ENCODE data around the gene SLC25A34.

The SLC25A34 gene

DNA sequence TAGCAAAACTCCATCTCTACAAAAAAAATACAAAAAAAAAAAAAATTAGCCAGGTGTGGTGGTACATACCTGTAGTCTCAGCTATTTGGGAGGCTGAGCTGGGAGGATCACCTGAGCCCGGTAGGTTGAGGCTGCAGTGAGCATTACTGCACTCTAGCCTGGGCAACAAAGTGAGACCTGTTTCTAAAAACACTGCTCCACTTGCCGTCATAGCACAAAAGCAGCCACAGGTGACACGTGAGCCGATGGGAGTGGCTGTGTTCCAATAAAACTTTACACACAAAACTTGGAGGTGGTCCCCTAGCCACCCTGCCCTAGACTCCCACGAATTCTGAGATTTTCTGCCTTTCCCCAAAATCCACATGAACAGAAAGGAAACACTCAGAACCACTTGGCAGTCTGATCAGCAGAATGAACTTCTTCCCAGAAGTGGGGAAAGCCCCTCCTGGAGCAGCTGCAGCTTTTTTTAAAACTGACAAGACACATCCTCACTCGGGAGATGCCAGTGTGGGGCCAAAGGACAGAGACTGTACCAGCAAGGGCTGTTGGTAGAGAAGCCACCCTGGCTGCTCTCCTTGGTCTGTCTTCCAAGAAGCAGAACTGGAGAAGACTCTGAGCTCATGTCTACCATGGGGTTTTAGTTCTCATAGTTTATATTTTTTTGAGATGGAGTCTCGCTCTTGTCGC, 28.7 kb upstream of the SLC25A34 start:
- Histone ChIP-seq H3K79me2 (ENCODE audit: control insufficient read depth, insufficient read depth, low read length, poor library complexity) (peaks cover 2% of the 10 kb centered on the region), H3K36me3 (ENCODE audit: control insufficient read depth in 1 of 2, insufficient read depth in 2 of 2, low read length in 2 of 2) (peaks cover 17 to 19% of the 10 kb centered on the region in 2 experiments), H3K9ac (ENCODE audit: low read length) (no peak overlapping the region), H2BK5ac (ENCODE audit: low read depth, low read length, poor library complexity) (no peak overlapping the region), H2BK120ac (ENCODE audit: insufficient read depth, low read length, poor library complexity) (no peak overlapping the region), H3K79me1 (ENCODE audit: low read length) (no peaks in the 10 kb centered on the region), H2BK12ac (ENCODE audit: low read length) (no peak overlapping the region), H3K4me2 (ENCODE audit: low read length) (no peak overlapping the region), H2AFZ (ENCODE audit: insufficient read depth, low read length, poor library complexity) (no peak overlapping the region), H4K91ac (ENCODE audit: low read depth, low read length) (no peak overlapping the region), H4K12ac (ENCODE audit: low read depth, low read length) (no peak overlapping the region), H3K4me3 (ENCODE audit: low read depth, low read length) (no peak overlapping the region), H3K4ac (ENCODE audit: low read depth, low read length) (peak overlapping the region; percentile 28), H3K18ac (ENCODE audit: low read length) (no peak overlapping the region), H3K27me3 (ENCODE audit: insufficient read depth, low read length) (no peaks in the 10 kb centered on the region), H4K8ac (ENCODE audit: low read depth, low read length) (no peak overlapping the region), H3K9me3 (ENCODE audit: insufficient read depth, low read depth, low read length) (no peaks in the 10 kb centered on the region), H3K23ac (ENCODE audit: low read length) (no peak overlapping the region), H2AK5ac (ENCODE audit: low read length) (no peak overlapping the region), H3K14ac (ENCODE audit: low read length) (no peak overlapping the region), H3K4me1 (ENCODE audit: control insufficient read depth in 1 of 2, insufficient read depth in 2 of 2, low read length in 2 of 2) (peaks cover 2 to 8% of the 10 kb centered on the region in 2 experiments), H3K27ac (ENCODE audit: low read depth, low read length) (no peak overlapping the region)
- no CpG with 5 or more reads among the region's 8 CpGs for WGBS (ENCODE audit: extremely low coverage, insufficient coverage, insufficient read length)
- DNase-seq, result no peak

DNA sequence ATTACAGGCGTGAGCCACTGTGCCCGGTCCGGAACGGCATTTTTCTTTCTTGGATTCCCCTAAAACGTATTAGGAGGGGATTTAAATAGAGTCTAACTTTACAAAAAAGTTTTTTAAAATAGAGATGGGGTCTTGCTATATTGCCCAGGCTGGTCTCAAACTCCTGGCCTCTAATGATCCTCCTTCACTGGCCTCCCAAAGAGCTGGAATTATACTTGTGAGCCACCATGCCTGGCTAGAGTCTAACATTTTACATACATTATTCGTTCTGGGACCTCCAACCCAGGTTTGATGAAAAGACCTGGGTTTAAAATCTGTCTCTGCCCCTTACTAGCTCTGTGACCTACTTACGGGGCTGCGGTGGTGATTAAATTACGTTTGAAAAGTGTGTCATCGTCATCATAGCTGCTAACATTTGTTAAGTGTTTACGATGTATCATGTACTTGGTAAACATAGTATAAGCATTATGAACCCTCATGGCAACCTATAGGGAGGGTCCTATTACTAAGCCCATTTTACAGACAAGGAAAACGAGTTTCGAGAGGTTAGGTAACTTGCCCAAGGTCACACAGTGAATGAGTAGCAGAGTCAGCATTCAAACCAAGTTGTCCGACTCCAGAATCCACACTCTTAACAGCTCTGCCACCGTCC, 27.4 kb upstream of the SLC25A34 start:
- no peak overlapping the region for H3K18ac ChIP-seq (ENCODE audit: low read length)
- H3K4me2 ChIP-seq (ENCODE audit: low read length), result no peak overlapping the region
- H2AK5ac ChIP-seq (ENCODE audit: low read length), result no peak overlapping the region
- peaks cover 2% of the 10 kb centered on the region for H3K79me2 ChIP-seq (ENCODE audit: control insufficient read depth, insufficient read depth, low read length, poor library complexity)
- H3K79me1 ChIP-seq (ENCODE audit: low read length), result no peaks in the 10 kb centered on the region
- DNase-seq, result peak in 1 of 2 donors; percentile 41
- H3K36me3 ChIP-seq (ENCODE audit: control insufficient read depth in 1 of 2, insufficient read depth in 2 of 2, low read length in 2 of 2), result peaks cover 16 to 17% of the 10 kb centered on the region in 2 experiments
- H2AFZ ChIP-seq (ENCODE audit: insufficient read depth, low read length, poor library complexity), result no peak overlapping the region
- H2BK120ac ChIP-seq (ENCODE audit: insufficient read depth, low read length, poor library complexity), result no peak overlapping the region
- peaks cover 1 to 2% of the 10 kb centered on the region in 2 experiments for H3K4me1 ChIP-seq (ENCODE audit: control insufficient read depth in 1 of 2, insufficient read depth in 2 of 2, low read length in 2 of 2)
- WGBS (ENCODE audit: extremely low coverage, insufficient coverage, insufficient read length), result no CpG with 5 or more reads among the region's 15 CpGs
- H4K91ac ChIP-seq (ENCODE audit: low read depth, low read length), result no peak overlapping the region
- no peak overlapping the region for H3K4me3 ChIP-seq (ENCODE audit: low read depth, low read length)
- no peaks in the 10 kb centered on the region for H3K9me3 ChIP-seq (ENCODE audit: insufficient read depth, low read depth, low read length)
- no peak overlapping the region for H2BK12ac ChIP-seq (ENCODE audit: low read length)
- H2BK5ac ChIP-seq (ENCODE audit: low read depth, low read length, poor library complexity), result no peak overlapping the region
- H4K12ac ChIP-seq (ENCODE audit: low read depth, low read length), result no peak overlapping the region
- H3K23ac ChIP-seq (ENCODE audit: low read length), result no peak overlapping the region
- peak overlapping the region; percentile 32 for H3K4ac ChIP-seq (ENCODE audit: low read depth, low read length)
- no peak overlapping the region for H3K27ac ChIP-seq (ENCODE audit: low read depth, low read length)
- H3K14ac ChIP-seq (ENCODE audit: low read length), result no peak overlapping the region
- H3K27me3 ChIP-seq (ENCODE audit: insufficient read depth, low read length), result no peaks in the 10 kb centered on the region
- H4K8ac ChIP-seq (ENCODE audit: low read depth, low read length), result no peak overlapping the region
- no peak overlapping the region for H3K9ac ChIP-seq (ENCODE audit: low read length)

DNA sequence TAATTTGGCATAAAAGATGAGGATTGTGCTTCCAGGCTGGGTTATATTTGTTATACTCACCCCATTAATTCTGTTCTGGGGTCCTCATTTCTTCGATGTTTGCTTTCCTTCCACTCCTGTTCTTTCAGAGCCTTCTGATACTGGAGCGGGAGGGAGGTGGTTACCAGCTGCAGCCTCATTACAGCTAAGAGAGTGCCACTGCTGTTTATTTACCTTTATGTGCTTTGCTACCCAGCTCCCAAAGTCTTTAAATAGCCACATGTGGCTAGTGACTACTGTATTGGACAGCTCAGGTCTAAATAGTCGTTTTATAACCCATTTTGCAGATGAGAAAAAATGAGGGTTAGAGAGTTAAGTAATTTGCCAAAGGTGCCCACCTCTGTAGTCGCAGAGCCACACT, 26.8 kb upstream of the SLC25A34 start:
- no peak overlapping the region for H3K23ac ChIP-seq (ENCODE audit: low read length)
- no peak overlapping the region for H2AFZ ChIP-seq (ENCODE audit: insufficient read depth, low read length, poor library complexity)
- no CpG with 5 or more reads among the region's 4 CpGs for WGBS (ENCODE audit: extremely low coverage, insufficient coverage, insufficient read length)

DNA sequence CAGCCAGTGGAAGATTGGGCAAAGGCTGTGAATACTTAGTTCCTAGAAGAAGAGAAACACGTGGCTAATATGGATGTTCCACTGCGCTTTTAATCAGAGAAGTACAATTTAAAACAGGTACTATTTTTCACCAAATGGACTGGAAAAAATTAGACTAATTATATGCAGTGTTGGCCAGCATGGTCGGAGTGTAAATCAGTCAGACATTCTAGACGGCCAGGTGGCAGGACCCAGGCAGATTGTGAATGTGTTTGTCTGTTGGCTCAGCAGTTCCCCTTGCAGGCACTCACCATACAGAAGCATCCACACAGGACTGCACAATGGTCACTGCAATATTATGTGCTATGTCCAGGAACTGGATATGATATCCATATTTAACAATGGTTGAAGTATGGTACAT, 23.9 kb upstream of the SLC25A34 start:
- Histone ChIP-seq H3K23ac (ENCODE audit: low read length) (no peak overlapping the region), H2AFZ (ENCODE audit: insufficient read depth, low read length, poor library complexity) (no peak overlapping the region), H3K9ac (ENCODE audit: low read length) (no peak overlapping the region), H2BK12ac (ENCODE audit: low read length) (no peak overlapping the region), H3K4ac (ENCODE audit: low read depth, low read length) (no peak overlapping the region), H4K12ac (ENCODE audit: low read depth, low read length) (no peak overlapping the region), H3K14ac (ENCODE audit: low read length) (no peak overlapping the region), H3K4me2 (ENCODE audit: low read length) (no peak overlapping the region), H4K91ac (ENCODE audit: low read depth, low read length) (no peak overlapping the region), H3K4me3 (ENCODE audit: low read depth, low read length) (no peak overlapping the region), H3K36me3 (ENCODE audit: control insufficient read depth in 1 of 2, insufficient read depth in 2 of 2, low read length in 2 of 2) (peaks cover 13 to 15% of the 10 kb centered on the region in 2 experiments), H3K79me2 (ENCODE audit: control insufficient read depth, insufficient read depth, low read length, poor library complexity) (no peaks in the 10 kb centered on the region), H3K27ac (ENCODE audit: low read depth, low read length) (no peak overlapping the region), H3K9me3 (ENCODE audit: insufficient read depth, low read depth, low read length) (no peaks in the 10 kb centered on the region), H3K18ac (ENCODE audit: low read length) (no peak overlapping the region), H4K8ac (ENCODE audit: low read depth, low read length) (no peak overlapping the region), H2BK5ac (ENCODE audit: low read depth, low read length, poor library complexity) (no peak overlapping the region), H2BK120ac (ENCODE audit: insufficient read depth, low read length, poor library complexity) (no peak overlapping the region), H3K27me3 (ENCODE audit: insufficient read depth, low read length) (no peaks in the 10 kb centered on the region), H3K79me1 (ENCODE audit: low read length) (no peaks in the 10 kb centered on the region), H2AK5ac (ENCODE audit: low read length) (no peak overlapping the region), H3K4me1 (ENCODE audit: control insufficient read depth in 1 of 2, insufficient read depth in 2 of 2, low read length in 2 of 2) (no peaks in the 10 kb centered on the region)
- WGBS (ENCODE audit: extremely low coverage, insufficient coverage, insufficient read length), result no CpG with 5 or more reads among the region's 4 CpGs
- no peak for DNase-seq

More for the DNA sequence above, 26.8 kb upstream of the SLC25A34 start:
- Histone ChIP-seq H3K79me1 (ENCODE audit: low read length) (no peaks in the 10 kb centered on the region), H3K4me2 (ENCODE audit: low read length) (no peak overlapping the region), H3K27me3 (ENCODE audit: insufficient read depth, low read length) (no peaks in the 10 kb centered on the region), H2AK5ac (ENCODE audit: low read length) (no peak overlapping the region), H3K9me3 (ENCODE audit: insufficient read depth, low read depth, low read length) (no peaks in the 10 kb centered on the region), H2BK12ac (ENCODE audit: low read length) (no peak overlapping the region), H4K8ac (ENCODE audit: low read depth, low read length) (no peak overlapping the region), H3K27ac (ENCODE audit: low read depth, low read length) (no peak overlapping the region), H2BK5ac (ENCODE audit: low read depth, low read length, poor library complexity) (no peak overlapping the region), H3K9ac (ENCODE audit: low read length) (no peak overlapping the region), H2BK120ac (ENCODE audit: insufficient read depth, low read length, poor library complexity) (no peak overlapping the region), H3K36me3 (ENCODE audit: control insufficient read depth in 1 of 2, insufficient read depth in 2 of 2, low read length in 2 of 2) (peaks cover 16 to 17% of the 10 kb centered on the region in 2 experiments), H3K4me3 (ENCODE audit: low read depth, low read length) (no peak overlapping the region), H3K4ac (ENCODE audit: low read depth, low read length) (no peak overlapping the region), H4K12ac (ENCODE audit: low read depth, low read length) (no peak overlapping the region), H3K14ac (ENCODE audit: low read length) (no peak overlapping the region), H3K18ac (ENCODE audit: low read length) (no peak overlapping the region), H4K91ac (ENCODE audit: low read depth, low read length) (no peak overlapping the region), H3K4me1 (ENCODE audit: control insufficient read depth in 1 of 2, insufficient read depth in 2 of 2, low read length in 2 of 2) (no peaks in the 10 kb centered on the region), H3K79me2 (ENCODE audit: control insufficient read depth, insufficient read depth, low read length, poor library complexity) (peaks cover 2% of the 10 kb centered on the region)
- no peak for DNase-seq
